CD4-positive, alpha-beta T cell treated with Interleukin-1 beta for 1 hour (primary cell): ENCODE data around the gene ABCB6.

Experiments
- DNase-seq, 2 donors: peaks; one replicate each; pipeline ENCODE4 v3.0.0-alpha.2; 2020 to 2022

ABCB6 gene

DNA sequence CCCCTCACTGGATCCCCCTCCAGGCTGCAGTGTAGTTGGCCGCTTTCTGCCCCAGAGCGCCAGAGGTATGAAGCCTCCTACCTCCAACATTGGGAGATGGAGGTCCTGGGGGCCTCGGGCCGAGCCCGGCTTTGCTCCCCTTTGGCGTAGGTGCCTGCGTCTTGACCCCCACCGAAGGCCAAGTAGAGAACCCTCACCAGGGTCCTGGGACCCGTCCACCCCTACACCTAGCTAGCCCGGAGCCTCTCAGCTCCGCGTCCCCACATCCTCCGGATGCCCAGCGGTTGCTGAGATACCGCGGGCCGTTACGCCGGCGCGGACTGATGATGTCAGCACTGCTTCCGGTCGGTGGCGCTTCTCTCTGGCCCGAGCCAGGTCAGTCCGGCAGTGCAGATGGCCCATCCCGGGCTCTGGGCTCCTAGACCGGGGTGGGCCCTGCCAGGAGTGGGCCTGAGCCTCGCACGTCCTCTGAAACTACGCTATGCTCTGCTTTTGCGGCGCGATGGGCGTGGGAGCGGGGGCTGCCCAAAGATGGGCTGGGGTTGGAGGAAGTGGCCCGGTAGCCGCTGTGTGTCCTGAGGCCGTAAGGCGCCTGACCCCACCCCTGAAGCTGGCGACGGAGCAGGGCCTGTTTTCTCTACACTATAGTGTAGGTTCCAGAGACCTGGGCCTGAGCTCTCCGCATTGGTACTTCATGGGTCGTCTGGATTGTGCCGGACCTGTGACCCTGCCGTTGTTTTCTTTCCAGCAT is 26.6 kb upstream of the ABCB6 start, which contains the start of the genes GLB1L and STK16:
Gene GLB1L (minus strand): TSS at position 297 of the 751 bp plus-strand sequence. CDS start 1,871 bp downstream, outside the sequence.
Gene STK16 (plus strand): TSS at position 332 of the 751 bp plus-strand sequence. CDS start 521 bp downstream, outside the sequence.
- DNase-seq = peak; percentile 88 to 89

DNA sequence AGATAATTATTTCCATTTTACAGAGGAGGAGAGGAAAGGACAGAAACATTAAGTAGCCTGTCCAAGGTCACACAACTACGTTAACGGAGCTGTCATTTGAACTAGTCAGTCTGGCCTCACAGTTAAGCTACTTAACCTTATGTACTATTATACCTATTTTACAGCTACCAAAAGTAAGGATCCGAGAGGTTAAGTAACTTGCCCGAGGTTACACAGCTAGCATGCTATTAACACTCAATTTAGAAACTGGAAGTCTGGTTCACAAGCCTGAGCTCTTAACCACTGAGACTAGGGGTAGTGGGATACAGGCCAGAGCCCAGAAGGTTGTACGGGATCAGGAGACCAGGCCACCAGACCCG is 26.0 kb upstream of the ABCB6 start:
- no peak for DNase-seq

DNA sequence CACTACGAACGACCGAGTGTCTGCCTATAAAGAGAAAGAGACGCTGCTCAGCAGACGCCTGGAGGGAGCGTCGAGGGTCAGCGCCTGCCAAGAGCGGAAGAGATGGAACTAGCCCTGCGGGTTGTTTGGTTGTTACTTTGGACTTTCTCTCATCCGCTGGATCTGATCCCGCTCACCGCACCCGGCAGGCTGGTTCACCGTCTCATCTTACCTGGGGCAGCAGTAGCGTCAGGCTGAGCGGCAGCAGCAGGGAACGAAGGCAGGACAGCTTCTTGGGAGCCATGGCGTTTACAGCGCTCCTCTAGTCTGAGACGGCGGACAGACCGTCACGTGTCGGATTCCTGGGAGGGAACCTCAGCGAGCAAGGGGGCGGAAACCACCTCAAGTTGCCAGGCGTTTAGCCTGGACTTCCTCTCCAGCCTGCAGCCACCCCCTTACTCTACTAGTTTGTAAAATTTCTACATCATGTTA is 24.6 kb upstream of the ABCB6 start:
- DNase-seq = peak in 1 of 2 donors; percentile 38

DNA sequence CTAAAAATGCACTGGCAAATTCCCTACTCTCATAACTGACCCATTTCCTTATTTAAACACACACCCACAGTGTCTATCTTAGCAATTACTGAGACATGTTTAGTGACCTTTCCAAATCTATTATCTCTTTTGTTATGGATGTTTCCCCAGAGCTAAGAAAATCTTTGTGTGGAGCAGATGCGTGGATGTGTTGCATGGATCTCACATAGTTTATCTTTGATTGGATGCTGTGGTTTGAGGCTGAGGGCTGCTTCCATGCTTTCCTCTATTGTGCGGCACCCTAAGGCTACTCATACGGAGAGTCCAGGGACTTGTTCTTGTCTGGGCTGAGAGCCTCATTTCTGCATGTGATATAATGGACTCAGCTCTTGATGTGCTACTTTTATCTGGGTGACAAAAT is 15.6 kb upstream of the ABCB6 start:
- no peak for DNase-seq

DNA sequence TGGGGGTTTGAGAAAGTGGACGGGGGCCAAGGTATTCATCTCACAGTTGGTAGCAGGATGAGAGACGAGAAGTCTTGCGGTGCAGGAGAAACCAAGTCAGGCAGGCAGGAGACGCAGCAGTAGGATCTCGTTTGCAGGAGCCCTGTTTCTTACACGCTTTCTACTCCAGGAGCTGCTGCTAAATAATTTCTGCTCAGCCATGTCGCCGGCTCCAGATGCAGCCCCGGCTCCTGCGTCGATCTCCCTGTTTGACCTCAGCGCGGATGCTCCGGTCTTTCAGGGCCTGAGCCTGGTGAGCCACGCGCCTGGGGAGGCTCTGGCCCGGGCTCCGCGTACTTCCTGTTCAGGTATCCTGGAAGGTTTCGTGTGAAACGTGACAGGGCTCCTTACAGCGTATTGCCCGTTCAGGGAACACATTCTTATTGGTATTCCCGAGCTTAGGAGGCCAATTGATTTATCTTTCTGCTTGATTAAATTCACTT is 11.3 kb upstream of the ABCB6 start:
- DNase-seq = peak; percentile 27 to 37

DNA sequence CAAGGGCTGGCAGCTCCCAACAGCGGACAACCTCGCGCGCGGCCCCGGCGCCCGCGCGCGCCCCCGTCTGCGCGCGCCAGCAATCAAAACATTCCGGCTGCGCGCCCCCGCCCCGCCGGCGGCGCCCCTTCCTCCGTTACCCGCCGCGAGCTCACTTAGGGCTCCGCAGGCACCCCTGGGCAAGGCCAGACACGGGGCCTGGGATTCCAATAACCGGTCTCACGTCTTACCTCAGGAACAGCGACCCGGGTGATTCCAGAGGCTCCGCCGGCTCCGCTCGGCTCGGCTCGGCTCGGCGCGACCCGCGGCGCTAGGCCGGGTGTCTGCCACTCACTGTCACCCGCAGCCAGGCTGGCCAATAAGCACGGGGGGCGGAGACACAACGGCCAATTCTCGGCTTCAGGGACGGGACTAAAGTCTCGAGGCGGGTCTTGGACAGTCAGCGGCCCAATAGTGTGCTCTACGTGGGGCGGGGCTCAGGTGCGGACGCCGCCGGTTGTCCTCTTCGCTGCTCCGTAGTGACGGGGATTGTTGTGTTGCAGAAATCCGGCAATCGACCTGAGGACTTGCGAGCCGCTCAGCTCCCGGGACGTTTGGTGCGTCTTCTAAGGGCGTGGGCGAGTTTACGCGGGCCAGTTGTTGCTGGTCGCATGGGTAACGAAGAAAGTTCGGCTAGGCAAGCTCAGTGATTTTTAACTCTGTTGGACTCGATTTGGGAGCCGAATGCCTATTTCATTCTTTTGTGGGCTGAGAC is 10.7 kb upstream of the ABCB6 start, which contains the start of the genes ANKZF1 and ATG9A:
Gene ANKZF1 (plus strand): TSS at position 502 of the 754 bp plus-strand sequence. CDS start 452 bp downstream, outside the sequence.
Gene ATG9A (minus strand): TSS at position 332 of the 754 bp plus-strand sequence. CDS start 1,612 bp downstream, outside the sequence.
- peak; percentile 99 for DNase-seq

DNA sequence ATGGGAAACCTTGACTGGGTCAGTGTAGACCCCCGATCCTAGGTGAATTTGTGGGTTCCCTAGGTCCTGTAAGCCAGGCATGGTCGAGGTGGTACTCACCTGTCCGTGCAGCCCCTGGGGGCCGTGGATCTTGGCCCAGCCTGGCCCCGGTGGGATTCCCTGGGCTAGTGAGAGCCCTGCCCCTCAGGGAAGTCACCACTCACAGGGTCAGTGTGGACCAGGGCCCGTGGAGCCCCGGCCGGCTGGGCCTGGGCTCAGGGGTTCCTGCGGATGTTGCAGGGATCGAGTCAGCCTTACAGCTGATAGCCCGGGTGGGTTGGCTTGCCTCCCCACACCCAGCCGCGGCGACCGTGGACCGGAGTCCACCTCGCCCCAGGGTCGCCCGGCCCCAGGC is 10.2 kb upstream of the ABCB6 start:
- DNase-seq = no peak

DNA sequence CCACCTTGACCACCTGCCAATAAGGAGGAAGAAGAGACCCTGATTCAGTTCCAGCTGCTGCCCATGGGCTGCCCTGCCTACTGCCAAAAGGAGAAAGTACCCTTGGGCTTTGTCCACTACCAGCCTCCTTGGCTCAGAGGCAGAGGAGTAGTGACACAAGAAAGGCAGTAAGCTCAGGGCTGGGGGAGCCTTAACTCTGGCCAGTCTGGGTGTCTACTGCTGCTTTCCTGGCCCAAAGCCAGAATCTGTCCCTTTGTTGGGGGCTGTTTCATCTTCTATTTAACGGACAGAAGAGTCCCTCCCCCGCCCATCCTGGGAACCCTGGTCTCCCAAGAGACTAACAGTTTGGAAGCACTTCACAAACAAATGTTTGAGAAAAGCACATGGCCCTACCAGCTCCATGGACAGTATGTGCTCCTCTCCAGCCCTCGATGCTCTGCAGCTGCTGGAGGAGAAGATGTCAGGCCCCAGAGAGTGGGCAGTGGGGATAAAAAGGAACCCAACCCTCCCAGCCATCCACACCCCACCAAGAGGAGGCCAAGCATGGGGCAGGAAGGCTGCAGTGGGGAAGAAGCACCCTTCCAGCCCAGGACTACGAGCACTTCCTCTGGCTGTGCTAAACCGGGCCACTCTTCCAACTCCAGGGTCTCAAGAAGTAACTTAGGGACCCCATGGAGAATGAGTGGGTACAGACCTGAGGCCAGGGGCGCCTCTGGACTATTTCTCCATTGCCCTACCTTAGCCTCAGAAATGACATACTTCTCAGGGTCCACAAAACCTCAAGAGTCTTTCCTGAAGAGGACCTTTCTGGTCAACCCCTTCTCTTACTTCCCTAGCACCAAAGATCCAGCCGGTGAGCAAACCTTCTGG is 9.5 kb upstream of the ABCB6 start:
- DNase-seq = no peak

DNA sequence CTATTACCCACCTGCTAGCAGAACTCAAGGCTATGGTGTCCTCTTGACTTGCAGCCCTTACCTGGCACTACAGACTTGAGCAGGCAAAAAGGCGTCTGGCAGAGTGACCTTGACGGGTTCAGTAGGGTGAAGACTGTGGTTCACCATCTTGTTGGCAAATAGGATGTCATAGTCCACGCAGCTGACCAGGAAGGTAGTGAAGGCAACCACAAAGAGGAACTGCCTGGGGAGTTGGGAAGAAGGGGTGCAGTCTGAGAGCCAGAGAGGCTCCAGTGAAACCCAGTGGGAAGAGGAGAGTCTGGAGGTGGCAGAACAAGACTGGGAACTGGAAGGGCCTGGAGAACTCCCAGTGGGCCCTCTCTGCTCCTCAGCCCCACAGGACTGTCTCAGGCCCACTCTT is 6.6 kb upstream of the ABCB6 start:
- peak in 1 of 2 donors; percentile 33 for DNase-seq

DNA sequence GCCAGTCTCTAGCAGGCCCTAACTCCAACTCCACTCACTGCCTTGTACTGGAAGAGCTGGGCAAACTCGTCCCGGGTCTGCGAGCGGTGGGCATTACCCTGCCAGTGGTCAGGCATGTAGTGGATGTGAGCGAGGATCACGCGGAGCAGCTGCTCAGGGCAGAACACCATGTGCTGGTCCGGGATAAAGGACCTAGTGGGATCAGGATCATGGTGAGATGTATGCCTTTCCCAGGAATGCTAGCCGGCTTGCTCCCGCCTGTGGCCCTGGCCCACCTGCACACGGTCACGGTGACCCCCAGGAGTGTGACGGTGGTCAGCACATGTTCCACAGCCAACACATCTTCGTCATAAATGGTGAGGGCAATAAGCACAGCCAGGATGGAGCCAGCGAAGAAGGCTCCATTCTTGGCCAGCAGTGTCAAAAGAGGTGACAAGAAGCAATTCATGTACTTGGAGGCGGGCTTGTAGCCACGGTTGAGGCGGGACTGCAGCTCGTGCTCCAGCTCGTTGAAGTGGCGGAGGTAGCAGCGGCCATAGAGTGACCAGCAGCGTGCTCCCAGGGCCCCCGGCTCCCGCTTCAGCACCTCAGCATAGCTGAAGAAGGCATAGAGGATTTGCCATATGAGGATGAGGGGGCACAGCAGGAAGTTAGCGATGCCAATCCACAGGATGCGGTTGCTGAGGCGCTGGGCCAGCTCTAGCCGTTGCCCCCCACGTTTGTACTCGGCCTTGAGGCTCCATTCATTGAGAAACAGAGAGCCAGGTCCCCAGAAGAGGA is 5.3 kb upstream of the ABCB6 start:
- DNase-seq = no peak

DNA sequence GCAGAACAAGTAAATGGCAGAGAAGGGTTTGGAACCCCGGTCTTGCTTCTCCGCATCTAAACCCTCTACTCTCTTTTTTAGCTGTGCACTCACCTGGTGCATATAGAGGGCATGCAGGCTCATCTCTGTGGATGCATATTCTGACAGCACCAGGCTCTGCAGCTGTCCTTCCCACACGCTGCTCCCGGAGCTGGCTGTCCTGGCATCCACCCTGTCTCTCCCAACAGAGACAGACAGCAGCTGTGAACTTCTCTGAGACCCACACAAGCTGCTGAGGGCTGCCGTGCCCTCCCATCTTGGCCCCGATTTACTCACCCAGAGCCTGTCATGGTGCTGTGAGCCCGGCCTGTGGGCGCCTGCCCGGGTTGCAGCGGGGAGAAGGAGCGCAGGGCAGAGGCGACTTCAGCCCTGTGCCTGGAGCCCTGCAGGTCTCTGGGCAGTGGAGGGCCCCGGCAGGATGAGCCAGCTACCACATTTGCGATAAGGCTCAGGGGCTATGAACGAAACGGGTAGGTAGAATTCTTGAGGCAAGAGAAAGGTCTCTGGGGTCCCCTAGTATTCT is 3.3 kb upstream of the ABCB6 start:
- DNase-seq = no peak

DNA sequence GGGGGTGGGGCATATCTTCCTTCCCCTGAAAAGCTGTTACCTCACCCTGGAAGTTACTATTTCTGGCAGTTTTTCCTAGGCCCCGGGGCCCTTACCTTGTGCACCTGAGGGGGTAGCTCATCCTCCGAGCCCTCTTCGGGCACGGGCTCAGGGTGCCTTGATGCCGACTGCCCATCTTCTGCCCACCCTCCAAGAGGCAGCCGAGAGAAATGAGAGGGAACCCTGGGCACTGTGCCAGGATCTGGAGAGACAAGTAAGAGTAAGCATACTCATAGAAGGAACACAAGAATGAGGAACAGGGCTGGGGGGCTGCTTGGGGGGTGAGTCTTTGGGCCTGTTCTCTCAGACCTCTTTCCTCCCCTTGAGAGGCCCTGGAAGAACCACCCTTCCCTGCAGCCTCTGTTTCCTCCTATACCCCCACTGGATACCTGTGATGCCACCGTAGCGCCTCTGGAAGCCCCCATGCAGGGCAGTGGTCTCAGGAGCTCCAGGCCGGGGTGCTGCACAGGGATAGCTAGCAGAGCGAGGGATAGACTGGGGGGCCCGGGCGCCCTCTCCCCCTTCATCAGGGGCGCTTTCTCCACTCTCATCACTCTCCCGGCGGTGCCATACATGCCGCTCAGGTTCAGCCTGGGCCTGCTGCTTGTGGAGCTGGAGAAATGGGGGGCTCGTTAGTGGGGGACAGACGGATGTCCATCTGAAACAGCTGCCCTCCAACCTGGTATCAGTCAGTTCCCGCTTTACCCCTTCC is 2.1 kb upstream of the ABCB6 start:
- DNase-seq = no peak

DNA sequence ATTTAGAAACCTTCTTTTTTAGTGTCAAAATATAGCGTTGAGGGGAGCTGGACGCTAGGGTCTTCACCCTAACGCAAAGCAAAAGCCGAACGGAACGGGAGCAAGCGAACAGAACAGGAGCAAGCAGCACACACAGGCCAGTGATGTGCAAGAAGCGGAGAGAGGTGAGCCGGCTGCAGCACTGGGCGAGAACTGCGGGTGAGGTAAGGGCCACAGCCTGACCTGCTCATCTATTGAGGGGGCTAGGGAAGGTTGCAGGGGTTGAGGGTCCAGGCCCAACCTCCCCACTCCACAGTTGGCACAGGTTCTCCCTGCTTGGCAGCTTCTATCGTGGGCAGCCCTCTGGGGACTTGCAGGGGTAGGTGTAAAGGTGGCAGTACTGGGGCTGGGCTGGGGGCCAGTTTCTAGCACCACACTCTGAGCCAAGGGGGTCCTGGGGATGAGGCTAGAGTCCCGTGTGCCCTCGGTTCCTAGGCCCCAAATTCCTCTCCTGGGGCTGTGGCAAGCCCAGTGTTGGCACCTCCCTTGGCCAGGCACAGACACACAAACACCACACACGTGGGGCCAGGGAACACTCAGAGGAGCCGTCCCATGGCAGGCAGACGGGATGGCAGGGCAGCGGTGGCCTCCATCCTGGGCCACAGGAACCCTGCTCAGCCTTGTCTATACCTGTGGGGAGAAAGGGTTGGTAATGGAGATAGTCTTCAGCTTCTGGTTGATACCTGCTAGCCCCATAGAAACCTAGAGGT is 1.2 kb upstream of the ABCB6 start:
- no peak for DNase-seq

DNA sequence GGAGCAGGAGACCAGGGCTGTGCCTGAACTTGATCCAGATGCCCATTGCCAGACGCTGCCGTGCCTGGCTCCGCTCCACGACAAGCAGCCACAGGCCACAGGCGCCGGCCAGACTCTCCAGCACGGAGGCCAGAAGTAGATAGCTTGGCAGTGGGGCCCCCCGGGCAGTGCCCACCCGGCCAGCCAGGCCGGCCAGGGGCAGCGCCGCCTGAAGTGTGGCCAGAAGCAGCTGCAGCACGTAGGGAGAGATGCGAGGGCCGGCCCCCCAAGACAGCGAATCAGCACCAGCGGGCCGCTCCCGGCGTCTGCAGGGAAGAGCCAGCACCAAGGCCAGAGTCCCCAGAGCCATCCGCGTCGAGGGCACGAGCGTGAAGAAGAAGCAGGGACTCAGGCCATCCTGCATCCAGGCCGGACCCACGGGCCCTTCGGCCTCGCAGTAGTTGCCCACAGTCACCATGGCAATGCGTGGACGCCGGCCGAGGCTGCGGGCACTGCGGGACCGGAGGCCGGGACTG is 484 bp downstream of the ABCB6 start:
- no peak for DNase-seq

DNA sequence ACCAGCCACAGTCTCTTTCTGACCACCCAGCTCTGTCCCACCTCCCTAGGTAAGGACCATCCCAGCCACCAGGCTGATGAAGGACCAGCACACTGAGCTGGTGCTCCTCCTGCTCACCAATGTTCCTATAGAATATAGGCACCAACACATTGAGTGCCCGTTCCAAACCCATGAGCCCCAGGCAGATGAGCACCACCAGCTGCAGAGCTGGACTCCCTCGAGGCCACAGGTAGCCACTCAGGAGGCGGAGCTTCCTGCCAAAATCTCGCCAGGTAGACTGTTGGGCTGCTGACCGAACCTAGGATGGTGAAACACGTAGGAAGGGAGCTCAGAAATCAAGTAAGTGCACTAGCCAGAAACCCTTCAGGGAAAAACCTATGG is 2.2 kb downstream of the ABCB6 start:
- no peak for DNase-seq

DNA sequence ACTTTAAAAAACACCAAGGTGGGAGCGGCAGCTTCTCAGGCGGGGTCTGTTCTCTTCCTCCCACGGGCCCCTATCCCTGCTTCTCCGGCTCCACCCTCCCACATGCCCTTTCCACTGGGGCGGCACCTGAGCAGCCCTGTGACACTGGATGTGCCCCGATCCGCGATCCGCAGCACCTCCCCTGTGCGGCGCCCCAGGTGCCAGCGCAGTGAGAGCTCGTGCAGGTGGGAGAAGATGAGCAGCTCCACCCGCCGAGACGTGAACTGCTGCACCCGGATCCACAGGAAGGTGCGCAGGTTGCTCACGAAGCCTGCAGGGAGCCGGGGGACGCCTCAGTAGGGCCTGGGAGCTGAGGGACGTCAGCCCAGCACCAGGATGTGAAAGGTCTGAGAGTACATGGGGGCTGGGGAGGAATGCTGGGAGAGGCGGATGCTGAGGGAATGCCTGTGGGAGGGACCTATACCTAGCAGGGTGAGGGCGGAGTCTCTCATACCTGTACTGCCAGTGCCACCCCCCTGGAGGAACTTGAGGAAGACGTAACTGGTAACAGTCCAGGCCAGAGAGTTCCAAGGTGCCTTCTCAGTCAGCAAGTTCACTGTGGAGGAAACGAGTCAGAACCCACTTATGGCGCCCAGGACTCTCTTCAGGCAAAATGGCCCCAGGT is 2.8 kb downstream of the ABCB6 start:
- DNase-seq = no peak

DNA sequence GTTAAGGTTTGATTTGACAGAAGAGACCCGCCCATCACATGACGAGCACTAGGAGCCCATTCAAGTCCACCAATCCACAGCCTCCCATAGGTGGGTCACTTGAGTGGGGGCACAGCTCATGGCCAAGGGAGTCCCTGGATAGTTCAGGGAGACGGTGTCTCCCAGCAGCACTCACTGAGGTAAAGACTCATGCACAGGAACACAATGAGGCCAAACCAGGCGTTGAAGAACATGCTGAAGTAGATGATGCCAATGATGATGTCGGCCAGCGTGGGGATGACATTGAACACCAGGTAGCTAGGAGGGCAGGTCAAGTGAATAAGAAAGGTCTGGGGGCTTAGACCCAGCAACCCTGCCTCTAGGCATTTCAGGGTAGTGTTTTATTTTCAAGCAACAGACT is 4.0 kb downstream of the ABCB6 start:
- no peak for DNase-seq

DNA sequence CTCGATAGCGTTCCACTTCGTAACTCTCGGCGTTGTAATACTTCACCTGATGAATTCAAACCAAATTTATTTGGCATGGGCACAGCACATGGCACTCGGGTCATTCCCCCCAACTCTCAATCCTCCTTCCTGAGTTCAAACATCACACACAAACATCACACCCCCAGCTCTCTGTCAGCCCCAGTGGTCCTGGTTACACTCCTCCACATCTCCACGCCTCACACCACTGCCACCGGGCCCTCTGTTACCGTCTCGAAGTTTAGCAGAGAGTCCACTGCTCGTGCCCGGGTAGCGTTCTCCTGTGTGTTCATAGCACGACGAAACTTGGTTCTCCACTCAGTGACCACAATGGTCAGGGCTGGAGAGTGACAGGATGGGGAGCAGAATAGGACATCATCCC is 4.6 kb downstream of the ABCB6 start:
- DNase-seq = no peak

DNA sequence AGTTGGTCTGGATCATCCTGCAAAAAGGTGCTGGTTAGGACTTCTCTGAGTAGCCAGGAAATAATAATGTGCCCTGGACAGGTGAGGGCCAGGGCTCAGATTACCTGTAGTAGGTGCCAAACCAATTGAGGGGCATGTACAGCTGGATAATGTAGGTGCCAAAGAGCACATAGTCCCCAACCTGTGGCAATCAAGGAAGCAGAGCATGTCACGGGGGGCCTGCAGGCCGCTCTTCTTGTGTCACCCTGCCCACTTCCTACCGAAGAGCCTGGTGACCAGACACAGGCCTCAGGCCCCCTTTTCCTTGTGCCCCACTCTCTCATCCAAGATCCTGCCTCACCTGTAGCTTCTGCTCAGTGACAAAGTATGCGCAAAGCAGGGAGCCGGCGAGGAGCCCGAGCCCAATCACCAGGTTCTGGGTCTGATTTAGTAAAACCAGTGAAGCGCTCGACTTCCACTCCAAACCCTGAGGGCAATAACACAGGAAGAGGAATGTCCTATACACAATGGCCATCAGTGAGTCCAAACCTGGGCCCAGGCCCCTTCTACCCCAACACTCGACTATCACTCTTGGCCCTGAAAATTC is 5.2 kb downstream of the ABCB6 start:
- DNase-seq = no peak
